Activated B cell treated with CpG ODN at 0.5 μM for 24 hours (primary cell): Measurements from ENCODE around the gene RFTN2. TPM values are rescaled to one million over a fixed set of nuclear protein-coding genes. Genes with fewer than 3 reads are reported as not detected.

Experiments
- ATAC-seq: fragments of 200-7000 bp; cut with Tn5 transposase; one replicate; pipeline ENCODE4 v1.10.0; 2021; ENCODE audit warnings: low read depth, mild to moderate bottlenecking, moderate library complexity
- CTCF ChIA-PET: fragments of 350-600 bp; sonication (Branson Sonifier 250); formaldehyde crosslinking; loops from one replicate; lab custom pipeline; 2021; ENCODE audit warnings: antibody characterized with exemption; lab: Charles Lee
- POLR2A ChIA-PET: fragments of 350-600 bp; sonication (Branson Sonifier 250); formaldehyde crosslinking; loops from one replicate; lab custom pipeline; 2021; ENCODE audit warnings: antibody characterized with exemption; lab: Charles Lee
- DNase-seq: peaks from one replicate; pipeline ENCODE4 v3.0.0; 2022
- H3K27ac Mint-ChIP-seq: one replicate; pipeline ENCODE4 v1.8.0; 2020; ENCODE audit warnings: mixed read lengths
- H3K27me3 Mint-ChIP-seq: one replicate; pipeline ENCODE4 v1.8.0; 2021; ENCODE audit warnings: mixed read lengths
- H3K36me3 Mint-ChIP-seq: one replicate; pipeline ENCODE4 v1.8.0; 2021; ENCODE audit warnings: low read depth, mixed read lengths
- H3K4me1 Mint-ChIP-seq: one replicate; pipeline ENCODE4 v1.8.0; 2021; ENCODE audit warnings: mixed read lengths
- H3K4me3 Mint-ChIP-seq: one replicate; pipeline ENCODE4 v1.8.0; 2020; ENCODE audit warnings: mild to moderate bottlenecking, mixed read lengths
- H3K9me3 Mint-ChIP-seq: one replicate; pipeline ENCODE4 v1.8.0; 2020; ENCODE audit warnings: mixed read lengths
- CTCF ChIP-seq: fragments of 200-600 bp; IDR thresholded peaks from one replicate; pipeline ENCODE4 v1.8.0; 2022; ENCODE audit warnings: antibody characterized with exemption, mild to moderate bottlenecking
- intact Hi-C: fragments of 100-400 bp; cut with micrococcal nuclease; formaldehyde crosslinking; loops from one replicate; pipeline ENCODE4 v1.15.1; 2024
- total RNA-seq: library from RNA; stranded (reverse); gene quantifications from 2 replicates; pipeline ENCODE4 v1.2.3, GENCODE V29; 2022

The RFTN2 gene
- total RNA-seq, 1 donor from 2014 or later: not detected

GRCh38 chr2:197600306-197600705, 75.1 kb downstream of the RFTN2 start:
- TF ChIP-seq CTCF: no peak
- H3K4me1 Mint-ChIP-seq: peaks cover 4% of the 10 kb centered on the region
- H3K9me3 Mint-ChIP-seq: no peaks in the 10 kb centered on the region
- ATAC-seq: no peak
- no peak overlapping the region for H3K27ac Mint-ChIP-seq
- H3K36me3 Mint-ChIP-seq: no peaks in the 10 kb centered on the region
- no peak overlapping the region for H3K4me3 Mint-ChIP-seq
- peaks cover 14% of the 10 kb centered on the region for H3K27me3 Mint-ChIP-seq
- intact Hi-C loops: no loop called here
- ChIA-PET POLR2A (no interaction called here), CTCF (no interaction called here)
- no peak for DNase-seq

- Mint-ChIP-seq H3K27ac (no peak overlapping the region), H3K4me1 (peaks cover 4% of the 10 kb centered on the region), H3K9me3 (no peaks in the 10 kb centered on the region), H3K4me3 (no peak overlapping the region), H3K27me3 (peaks cover 18% of the 10 kb centered on the region), H3K36me3 (no peaks in the 10 kb centered on the region)
- TF ChIP-seq CTCF: no peak
- DNase-seq: no peak
- ChIA-PET POLR2A (no interaction called here), CTCF (no interaction called here)
- peak; percentile 66 for ATAC-seq
- intact Hi-C loops: no loop called here
Observed at GRCh38 chr2:197599285-197599965, 76.0 kb downstream of the RFTN2 start.

- Mint-ChIP-seq H3K4me3 (no peak overlapping the region), H3K9me3 (no peaks in the 10 kb centered on the region), H3K36me3 (no peaks in the 10 kb centered on the region), H3K27ac (no peak overlapping the region), H3K27me3 (peaks cover 18% of the 10 kb centered on the region), H3K4me1 (peaks cover 4% of the 10 kb centered on the region)
- ChIA-PET CTCF (no interaction called here), POLR2A (no interaction called here)
- intact Hi-C loops: no loop called here
- no peak for DNase-seq
- no peak for TF ChIP-seq CTCF
- ATAC-seq: no peak
Observed at GRCh38 chr2:197598450-197598849, 76.9 kb downstream of the RFTN2 start.

- no peak overlapping the region for H3K27ac Mint-ChIP-seq
- H3K9me3 Mint-ChIP-seq: no peaks in the 10 kb centered on the region
- intact Hi-C loops: no loop called here
- POLR2A ChIA-PET: no interaction called here
- ATAC-seq (no peak), DNase-seq (no peak)
- no peak for TF ChIP-seq CTCF
- CTCF ChIA-PET: no interaction called here
- peaks cover 17% of the 10 kb centered on the region for H3K27me3 Mint-ChIP-seq
- no peak overlapping the region for H3K4me3 Mint-ChIP-seq
- no peaks in the 10 kb centered on the region for H3K36me3 Mint-ChIP-seq
- H3K4me1 Mint-ChIP-seq: peaks cover 4% of the 10 kb centered on the region
Observed at GRCh38 chr2:197597166-197597565, 78.2 kb downstream of the RFTN2 start.

- no peak for TF ChIP-seq CTCF
- Mint-ChIP-seq H3K4me3 (no peak overlapping the region), H3K9me3 (no peaks in the 10 kb centered on the region), H3K27ac (no peak overlapping the region), H3K4me1 (peaks cover 4% of the 10 kb centered on the region), H3K36me3 (no peaks in the 10 kb centered on the region), H3K27me3 (peaks cover 17% of the 10 kb centered on the region)
- no peak for DNase-seq
- ChIA-PET POLR2A (no interaction called here), CTCF (no interaction called here)
- intact Hi-C loops: no loop called here
- ATAC-seq: no peak
Observed at GRCh38 chr2:197596766-197597165, 78.6 kb downstream of the RFTN2 start.
